ENCODE measurements around the gene PLA2G4F.

PLA2G4F gene

GRCh38 chr15:42145546-42146455 lies 10.6 kb downstream of the PLA2G4F start:
- Histone ChIP-seq H3K9me3 (ENCODE audit: control insufficient read depth, insufficient read depth, low read depth, low read length) (no peaks in the 10 kb centered on the region), H3K4me1 (ENCODE audit: control insufficient read depth, insufficient read depth, low read length) (no peaks in the 10 kb centered on the region), H3K36me3 (ENCODE audit: control insufficient read depth in 2 of 2, insufficient read depth in 1 of 2, low read length in 2 of 2) (no peaks in the 10 kb centered on the region), H3K4me3 (ENCODE audit: low read depth, low read length) (no peak overlapping the region), H3K27ac (ENCODE audit: extremely low read depth, low read depth, low read length) (no peak overlapping the region)
- ChIA-PET CTCF (interaction anchor here (0.8 to 1.8 kb wide), 2 partner anchors 8 to 11 kb away, joined by 3 to 7 read pairs; no protein-coding TSS in a partner anchor), POLR2A (no interaction called here)
- no peak for TF ChIP-seq ZNF843 (tag by site-specific recombination; IDR thresholded peaks at IDR 0.05)
- TF ChIP-seq ZNF624 (tag by site-specific recombination; IDR thresholded peaks at IDR 0.05) = no peak
- TF ChIP-seq GLIS1 (tag by site-specific recombination; IDR thresholded peaks at IDR 0.05) = no peak
- TF ChIP-seq ZNF112 (tag by site-specific recombination; IDR thresholded peaks at IDR 0.05) = no peak
- no peak for TF ChIP-seq CTCF (tag by site-specific recombination; IDR thresholded peaks at IDR 0.05)
- no peak for TF ChIP-seq ZNF354C (tag by site-specific recombination; IDR thresholded peaks at IDR 0.05; ENCODE audit: borderline replicate concordance, low read depth)
- no peak for TF ChIP-seq ATF2 (tag by site-specific recombination; IDR thresholded peaks at IDR 0.05; ENCODE audit: low read depth)
- TF ChIP-seq ZNF830 (tag by site-specific recombination; IDR thresholded peaks at IDR 0.05; ENCODE audit: low read depth) = no peak
- no peak for TF ChIP-seq ZBTB8A (tag by site-specific recombination; IDR thresholded peaks at IDR 0.05)
- no peak for TF ChIP-seq ZNF335 (tag by site-specific recombination; conservative IDR thresholded peaks at IDR 0.05)
- no peak for TF ChIP-seq PRDM4 (tag by site-specific recombination; IDR thresholded peaks at IDR 0.05)
- TF ChIP-seq ZNF341 (tag by site-specific recombination; IDR thresholded peaks at IDR 0.05; ENCODE audit: low read depth) = no peak
- no peak for TF ChIP-seq REPIN1 (tag by site-specific recombination; IDR thresholded peaks at IDR 0.05; ENCODE audit: low read depth)
- TF ChIP-seq ZNF433 (tag by site-specific recombination; IDR thresholded peaks at IDR 0.05; ENCODE audit: low read depth) = no peak
- no peak for TF ChIP-seq ZBTB1 (tag by site-specific recombination; IDR thresholded peaks at IDR 0.05)

GRCh38 chr15:42144841-42145375 lies 11.5 kb downstream of the PLA2G4F start:
- Histone ChIP-seq H3K36me3 (ENCODE audit: control insufficient read depth in 2 of 2, insufficient read depth in 1 of 2, low read length in 2 of 2) (no peaks in the 10 kb centered on the region), H3K27ac (ENCODE audit: extremely low read depth, low read depth, low read length) (no peak overlapping the region), H3K4me1 (ENCODE audit: control insufficient read depth, insufficient read depth, low read length) (no peaks in the 10 kb centered on the region), H3K9me3 (ENCODE audit: control insufficient read depth, insufficient read depth, low read depth, low read length) (no peaks in the 10 kb centered on the region), H3K4me3 (ENCODE audit: low read depth, low read length) (no peak overlapping the region)
- no peak for TF ChIP-seq ZNF701 (tag by site-specific recombination; IDR thresholded peaks at IDR 0.05)
- TF ChIP-seq ZNF670 (tag by site-specific recombination; IDR thresholded peaks at IDR 0.05; ENCODE audit: low read depth) = no peak
- TF ChIP-seq ZFP41 (tag by site-specific recombination; IDR thresholded peaks at IDR 0.05; ENCODE audit: borderline replicate concordance) = no peak
- TF ChIP-seq ZNF677 (tag by site-specific recombination; IDR thresholded peaks at IDR 0.05) = no peak
- no peak for TF ChIP-seq ZNF146 (tag by site-specific recombination; IDR thresholded peaks at IDR 0.05)
- ChIA-PET CTCF (interaction anchor here (1.8 kb wide), 1 partner anchor 10 kb away, joined by 7 read pairs; no protein-coding TSS in a partner anchor), POLR2A (no interaction called here)

Measured in HEK293 (cell line).